ENCODE measurements around the gene KHDRBS1. TPM values are rescaled to one million over a fixed set of nuclear protein-coding genes. Genes with fewer than 3 reads are reported as not detected.
"Not testable (repeated sequence)": the region's sequence is repeated elsewhere in the genome, so short reads cannot be mapped to it uniquely, and the experiment has no call there.

Gene KHDRBS1
- polyA plus RNA-seq, 4 donors: 229 to 267 (median 247) TPM

DNA sequence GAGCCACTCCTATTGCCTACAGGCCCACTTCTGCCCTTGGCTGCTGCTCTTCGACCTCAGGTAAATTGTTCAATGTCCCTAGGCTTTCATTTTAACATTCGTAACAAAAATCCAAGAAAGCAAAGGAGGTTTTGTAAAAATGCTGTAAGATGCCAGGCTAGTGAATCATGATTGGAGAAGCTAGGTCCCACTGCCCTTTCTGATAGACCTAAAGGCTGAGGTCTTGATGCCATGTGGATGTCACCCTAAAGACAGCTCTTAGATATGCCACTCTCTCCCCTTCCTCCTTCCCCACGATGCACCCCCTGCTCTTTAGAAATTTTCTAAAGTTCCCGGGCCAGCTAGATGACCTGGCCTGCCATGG lies 49.2 kb downstream of the KHDRBS1 start:
- no peak for DNase-seq (ENCODE audit: low read depth in 4 of 4, low spot score in 2 of 4)

- DNase-seq (ENCODE audit: low read depth in 4 of 4, low spot score in 2 of 4): no peak
Measured at GRCh38 chr1:32063261-32063681, 49.6 kb downstream of the KHDRBS1 start.

DNA sequence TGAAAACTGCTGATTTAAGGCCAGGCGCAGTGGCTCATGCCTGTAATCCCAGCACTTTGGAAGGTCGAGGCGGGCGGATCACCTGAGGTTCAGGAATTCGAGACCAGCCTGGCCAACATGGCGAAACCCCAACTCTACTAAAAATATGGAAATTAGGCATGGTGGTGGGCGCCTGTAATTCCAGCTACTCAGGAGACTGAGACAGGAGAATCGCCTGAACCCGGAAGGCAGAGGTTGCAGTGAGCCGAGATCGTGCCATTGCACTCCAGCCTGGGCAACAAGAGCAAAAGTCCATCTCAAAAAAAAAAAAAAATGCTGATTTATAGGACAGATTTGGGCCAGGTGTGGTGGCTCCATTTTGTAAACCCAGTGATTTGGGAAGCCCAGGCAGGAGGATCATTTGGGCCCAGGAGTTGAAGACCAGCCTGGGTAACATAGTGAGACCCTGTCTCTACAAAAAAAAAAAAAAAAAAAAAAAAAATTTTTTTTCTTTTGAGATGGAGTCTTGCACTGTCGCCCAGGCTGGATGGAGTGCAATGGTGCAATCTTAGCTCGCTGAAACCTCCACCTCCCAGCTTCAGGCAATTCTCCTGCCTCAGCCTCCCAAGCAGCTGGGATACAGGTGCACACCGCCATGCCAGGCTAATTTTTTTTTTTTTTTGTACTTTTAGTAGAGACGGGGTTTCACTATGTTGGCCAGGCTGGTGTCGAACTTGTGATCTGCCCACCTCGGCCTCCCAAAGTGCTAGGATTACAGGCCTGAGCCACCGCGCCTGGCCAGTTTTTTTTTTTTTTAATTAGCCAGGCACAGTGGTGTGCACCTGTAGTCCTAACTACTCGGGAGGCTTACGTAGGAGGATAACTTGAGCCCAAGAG lies 52.2 kb downstream of the KHDRBS1 start:
- DNase-seq (ENCODE audit: low read depth in 4 of 4, low spot score in 2 of 4): not testable (repeated sequence)

- no peak for DNase-seq (ENCODE audit: low read depth in 4 of 4, low spot score in 2 of 4)
Measured at GRCh38 chr1:32066489-32066873, 52.8 kb downstream of the KHDRBS1 start.

- DNase-seq (ENCODE audit: low read depth in 4 of 4, low spot score in 2 of 4): no peak
Measured at GRCh38 chr1:32068957-32069588, 55.4 kb downstream of the KHDRBS1 start.

DNA sequence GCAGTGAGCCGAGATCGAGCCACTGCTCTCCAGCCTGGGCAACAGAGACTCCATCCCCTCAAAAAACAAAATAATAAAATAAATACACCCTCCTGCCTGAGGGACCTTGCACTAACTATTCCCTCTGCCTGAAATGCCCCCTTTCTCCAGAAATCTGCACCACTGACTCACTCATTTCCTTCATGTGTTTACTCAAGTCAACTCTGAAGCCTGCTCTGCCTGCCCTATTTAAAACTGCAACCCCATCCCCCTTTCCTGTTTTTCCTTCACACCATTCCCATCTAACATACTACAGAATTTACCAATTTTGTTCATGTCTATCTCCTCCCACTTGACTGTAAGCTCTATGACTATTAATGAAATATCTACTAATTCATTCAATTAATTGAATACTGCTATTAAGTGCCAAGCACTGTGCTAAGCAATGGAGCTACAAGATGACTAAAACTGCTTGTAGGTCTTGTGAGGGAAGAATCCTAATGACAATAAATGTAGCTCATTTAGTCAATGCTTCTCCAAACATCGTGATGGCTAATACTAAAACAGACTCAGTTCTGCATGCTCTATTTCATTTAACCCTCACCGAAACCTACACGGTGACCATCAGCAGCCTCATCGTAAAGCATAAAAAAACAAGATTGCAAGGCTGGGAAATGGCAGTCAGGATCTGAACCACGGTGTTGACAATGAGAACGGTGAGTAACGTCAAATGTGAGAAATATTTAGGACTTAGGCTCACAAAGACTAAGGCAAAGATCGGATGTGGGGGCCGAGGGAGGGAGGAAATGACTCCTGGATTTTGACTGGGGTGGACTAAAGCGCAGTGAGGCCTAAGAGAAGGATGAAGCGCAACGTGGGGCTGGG lies 58.3 kb downstream of the KHDRBS1 start:
- DNase-seq (ENCODE audit: low read depth in 4 of 4, low spot score in 2 of 4): peak in 1 of 4 donors; percentile 59

DNA sequence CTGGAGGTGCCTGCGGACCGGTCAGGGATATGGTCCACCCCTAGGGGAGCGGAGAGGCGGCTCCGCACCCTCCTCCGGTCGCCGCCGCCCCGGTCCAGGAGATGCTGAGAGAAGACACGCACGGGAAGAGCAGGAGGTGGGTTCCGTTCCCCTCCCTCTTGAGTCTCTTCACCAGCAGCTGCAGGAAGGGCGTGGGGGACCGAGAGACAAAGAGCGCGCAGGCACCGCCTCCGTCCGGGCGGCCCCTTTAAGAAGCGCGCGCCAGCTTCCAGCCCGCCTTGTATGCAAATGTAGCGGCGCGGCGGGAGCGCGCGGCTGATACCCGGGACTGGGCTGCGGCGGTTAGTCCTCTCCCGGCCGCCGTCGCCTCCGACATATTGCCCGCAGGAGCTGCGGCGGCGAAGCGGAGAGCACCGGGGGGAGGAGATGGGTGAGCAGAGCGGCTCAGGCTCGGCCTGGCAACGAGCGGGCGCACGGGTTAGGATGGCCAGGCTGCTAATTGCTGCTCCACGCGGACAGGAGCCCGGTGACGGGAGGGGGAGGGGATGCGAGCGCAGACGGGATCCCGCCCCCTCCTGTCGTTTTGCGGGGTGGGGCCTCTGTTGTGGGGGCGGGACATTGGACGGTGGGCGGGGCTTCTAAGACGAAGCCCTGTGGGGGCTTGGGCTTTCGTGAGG lies 59.1 kb downstream of the KHDRBS1 start, which contains the start of gene TMEM39B:
Gene TMEM39B, plus strand, starts transcription at position 318 of the 677 bp plus-strand sequence. Its CDS starts 109 bp downstream, at position 427.
- DNase-seq (ENCODE audit: low read depth in 4 of 4, low spot score in 2 of 4): peak; percentile 87 to 95 (median 92)

GRCh38 chr1:32073299-32074229 lies 59.9 kb downstream of the KHDRBS1 start:
- DNase-seq (ENCODE audit: low read depth in 4 of 4, low spot score in 2 of 4): peak in 1 of 4 donors; percentile 90

- DNase-seq (ENCODE audit: low read depth in 4 of 4, low spot score in 2 of 4): no peak
Measured at GRCh38 chr1:32074841-32075240, 61.2 kb downstream of the KHDRBS1 start.

- DNase-seq (ENCODE audit: low read depth in 4 of 4, low spot score in 2 of 4): no peak
Measured at GRCh38 chr1:32077451-32077850, 63.8 kb downstream of the KHDRBS1 start.

DNA sequence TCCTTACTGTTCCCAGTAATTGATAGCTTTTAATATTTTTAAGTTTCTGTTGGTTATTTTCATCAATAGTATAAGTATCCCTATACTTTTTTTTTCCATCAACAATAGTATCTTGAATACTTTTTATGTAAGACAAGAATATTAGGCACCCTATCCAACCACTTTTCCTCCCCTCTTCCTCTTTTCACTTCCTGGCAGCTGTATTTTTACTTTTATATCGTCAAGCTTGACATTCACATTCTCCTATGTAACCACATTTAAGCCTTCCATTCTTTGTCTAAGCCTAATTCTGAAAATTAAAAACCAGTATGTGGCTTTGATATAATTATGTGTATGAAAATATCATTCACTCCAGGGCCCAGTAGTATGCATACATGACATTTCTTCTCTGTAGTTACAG lies 68.4 kb downstream of the KHDRBS1 start:
- DNase-seq (ENCODE audit: low read depth in 4 of 4, low spot score in 2 of 4): no peak

DNA sequence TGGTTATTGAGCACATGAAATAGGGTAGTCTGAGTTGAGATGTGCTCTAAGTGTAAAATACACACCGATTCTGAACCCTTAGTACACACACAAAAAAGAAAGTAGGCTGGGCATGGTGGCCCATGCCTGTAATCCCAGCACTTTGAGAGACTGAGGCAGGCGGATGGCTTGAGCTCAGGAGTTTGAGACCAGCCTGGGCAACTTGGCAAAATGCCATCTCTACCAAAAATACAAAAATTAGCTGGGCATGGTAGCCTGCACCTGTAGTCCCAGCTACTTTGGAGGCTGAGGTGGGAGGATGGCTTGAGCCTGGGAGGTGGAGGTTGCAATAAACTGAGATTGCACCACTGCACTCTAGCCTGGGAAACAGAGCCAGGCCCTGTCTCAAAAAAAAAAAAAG lies 72.7 kb downstream of the KHDRBS1 start:
- DNase-seq (ENCODE audit: low read depth in 4 of 4, low spot score in 2 of 4): not testable (repeated sequence)

DNA sequence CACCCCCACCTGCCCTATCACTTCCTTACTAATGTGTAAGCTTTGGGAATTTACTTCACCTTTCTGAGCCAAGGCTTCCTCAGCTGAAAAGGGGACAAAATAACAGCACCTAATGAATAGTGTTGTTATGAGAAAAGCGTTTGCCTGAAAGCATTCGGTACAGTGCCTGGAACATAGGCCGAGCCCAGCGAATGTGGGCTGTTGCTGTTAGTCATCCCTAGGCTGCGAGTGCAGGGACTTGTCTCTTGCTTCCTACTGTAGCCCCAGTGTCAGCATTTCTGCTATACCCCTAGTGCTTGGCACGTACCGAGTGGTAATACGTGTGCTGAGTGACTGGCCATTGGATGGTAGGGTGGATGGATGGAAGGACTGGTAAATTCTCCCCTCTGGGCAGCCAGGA lies 77.5 kb downstream of the KHDRBS1 start:
- no peak for DNase-seq (ENCODE audit: low read depth in 4 of 4, low spot score in 2 of 4)

- DNase-seq (ENCODE audit: low read depth in 4 of 4, low spot score in 2 of 4): no peak
Measured at GRCh38 chr1:32091591-32091990, 77.9 kb downstream of the KHDRBS1 start.

Other genes starting within 250 kb of the KHDRBS1 start
- 10 to 100 TPM in 3 of 4 donors, 1 to 10 TPM in 1; 9.7 to 18.7 (median 17.9) TPM for gene ADGRB2, start 249.5 kb upstream of the KHDRBS1 start, polyA plus RNA-seq (ENCODE audit: insufficient read length in 4 of 4)
- under 1 TPM; 0.25 to 0.62 (median 0.28) TPM for gene SPOCD1, start 197.8 kb upstream of the KHDRBS1 start, polyA plus RNA-seq (ENCODE audit: insufficient read length in 4 of 4)
- 100 to 1,000 TPM; 164 to 238 (median 225) TPM for gene PTP4A2, start 75.5 kb upstream of the KHDRBS1 start, polyA plus RNA-seq (ENCODE audit: insufficient read length in 4 of 4)
- gene TMEM39B, start 59.1 kb downstream of the KHDRBS1 start, polyA plus RNA-seq (ENCODE audit: insufficient read length in 4 of 4): 10 to 100 TPM; 17.9 to 25.5 (median 20.4) TPM
- gene KPNA6, start 94.2 kb downstream of the KHDRBS1 start, polyA plus RNA-seq (ENCODE audit: insufficient read length in 4 of 4): 10 to 100 TPM; 27.8 to 36.3 (median 35.9) TPM
- gene TXLNA, start 165.8 kb downstream of the KHDRBS1 start, polyA plus RNA-seq (ENCODE audit: insufficient read length in 4 of 4): 10 to 100 TPM; 43.3 to 49.8 (median 45.9) TPM
- gene CCDC28B, start 186.7 kb downstream of the KHDRBS1 start, polyA plus RNA-seq (ENCODE audit: insufficient read length in 4 of 4): 10 to 100 TPM; 21.0 to 30.9 (median 27.7) TPM
- 10 to 100 TPM in 2 of 4 donors, 1 to 10 TPM in 2; 6.8 to 10.7 (median 8.7) TPM for gene IQCC, start 191.8 kb downstream of the KHDRBS1 start, polyA plus RNA-seq (ENCODE audit: insufficient read length in 4 of 4)
- gene DCDC2B, start 195.2 kb downstream of the KHDRBS1 start, polyA plus RNA-seq (ENCODE audit: insufficient read length in 4 of 4): 1 to 10 TPM in 2 of 4 donors, under 1 TPM in 2; 0.21 to 2.4 (median 1.4) TPM
- gene TMEM234, start 208.5 kb downstream of the KHDRBS1 start, polyA plus RNA-seq (ENCODE audit: insufficient read length in 4 of 4): 10 to 100 TPM; 20.2 to 32.3 (median 27.1) TPM
- 100 to 1,000 TPM; 147 to 179 (median 174) TPM for gene EIF3I, start 208.5 kb downstream of the KHDRBS1 start, polyA plus RNA-seq (ENCODE audit: insufficient read length in 4 of 4)
- 10 to 100 TPM in 2 of 4 donors, 1 to 10 TPM in 2; 8.6 to 12.5 (median 10.0) TPM for gene FAM167B, start 233.4 kb downstream of the KHDRBS1 start, polyA plus RNA-seq (ENCODE audit: insufficient read length in 4 of 4)
- 1 to 10 TPM; 4.3 to 6.9 (median 6.1) TPM for gene LCK, start 237.4 kb downstream of the KHDRBS1 start, polyA plus RNA-seq (ENCODE audit: insufficient read length in 4 of 4)

Measured in left renal cortex interstitium (tissue), 4 donors.